Activated naive CD4-positive, alpha-beta T cell treated with anti-CD3 and anti-CD28 coated beads, Interleukin-2, amount 50 U/mL, for 24 hours (primary cell): Measurements from ENCODE around the gene TERF2IP.

Experiments used
- H3K27ac Mint-ChIP-seq: one replicate; pipeline ENCODE4 v1.8.0; 2021; ENCODE audit warnings: mild to moderate bottlenecking, mixed read lengths
- H3K27me3 Mint-ChIP-seq: one replicate; pipeline ENCODE4 v1.8.0; 2021; ENCODE audit warnings: mixed read lengths
- H3K36me3 Mint-ChIP-seq: one replicate; pipeline ENCODE4 v1.8.0; 2021; ENCODE audit warnings: mixed read lengths
- H3K4me1 Mint-ChIP-seq: one replicate; pipeline ENCODE4 v1.8.0; 2021; ENCODE audit warnings: mixed read lengths
- H3K4me3 Mint-ChIP-seq: one replicate; pipeline ENCODE4 v1.8.0; 2021; ENCODE audit warnings: mild to moderate bottlenecking, mixed read lengths
- H3K9me3 Mint-ChIP-seq: one replicate; pipeline ENCODE4 v1.8.0; 2021; ENCODE audit warnings: mixed read lengths

The TERF2IP gene

DNA sequence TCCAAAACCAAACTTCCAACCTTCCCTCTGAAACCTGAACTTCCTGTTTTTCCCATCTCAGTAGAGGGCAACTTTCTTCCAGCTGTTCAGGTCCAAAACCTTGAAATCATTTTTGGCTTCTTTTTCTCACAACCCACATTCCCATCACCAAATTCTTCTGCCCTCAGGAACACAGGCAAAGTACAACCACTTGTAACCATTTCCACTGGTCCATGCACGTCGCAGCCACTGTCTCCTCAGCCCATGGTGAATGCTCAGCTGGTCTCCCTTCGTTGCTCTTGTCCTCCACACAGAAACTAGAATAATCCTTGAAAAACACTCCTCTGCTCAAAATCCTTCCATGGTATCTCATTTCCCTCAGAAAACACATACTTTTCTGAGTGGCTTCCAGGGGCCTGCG is 20.8 kb upstream of the TERF2IP start:
- no peak overlapping the region for H3K4me3 Mint-ChIP-seq
- peaks cover 34% of the 10 kb centered on the region for H3K36me3 Mint-ChIP-seq
- peaks cover 47% of the 10 kb centered on the region for H3K4me1 Mint-ChIP-seq
- peak overlapping the region; percentile 92 for H3K27ac Mint-ChIP-seq
- no peaks in the 10 kb centered on the region for H3K9me3 Mint-ChIP-seq
- H3K27me3 Mint-ChIP-seq, result no peaks in the 10 kb centered on the region

- no peaks in the 10 kb centered on the region for H3K27me3 Mint-ChIP-seq
- H3K9me3 Mint-ChIP-seq, result no peaks in the 10 kb centered on the region
- H3K27ac Mint-ChIP-seq, result peak overlapping the region; percentile 66
- H3K36me3 Mint-ChIP-seq, result peaks cover 36% of the 10 kb centered on the region
- H3K4me1 Mint-ChIP-seq, result peaks cover 42% of the 10 kb centered on the region
- no peak overlapping the region for H3K4me3 Mint-ChIP-seq
These were observed 19.7 kb upstream of the TERF2IP start for GRCh38 chr16:75627851-75628250.

DNA sequence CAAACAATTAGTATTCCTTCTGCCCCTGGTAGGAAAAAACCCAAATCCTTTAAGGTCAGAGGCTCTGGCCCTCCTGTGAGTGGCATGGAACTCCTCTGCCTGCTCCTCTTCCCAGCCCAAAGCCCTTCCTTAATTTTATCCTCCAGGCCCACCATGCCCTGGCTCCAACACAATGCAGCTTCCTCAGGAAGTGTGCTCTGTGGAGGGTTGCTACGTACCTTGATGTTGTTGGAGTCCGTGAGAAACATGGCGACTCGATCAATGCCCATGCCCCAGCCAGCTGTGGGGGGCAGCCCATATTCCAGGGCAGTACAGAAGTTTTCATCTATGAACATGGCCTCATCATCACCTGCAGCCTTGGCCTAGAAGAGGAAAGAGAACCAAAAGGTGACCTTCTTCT is 19.2 kb upstream of the TERF2IP start:
- Mint-ChIP-seq H3K27me3 (no peaks in the 10 kb centered on the region), H3K36me3 (peaks cover 36% of the 10 kb centered on the region), H3K27ac (peak overlapping the region; percentile 66), H3K4me3 (peak overlapping the region; percentile 30), H3K4me1 (peaks cover 41% of the 10 kb centered on the region), H3K9me3 (no peaks in the 10 kb centered on the region)

- Mint-ChIP-seq H3K27me3 (no peaks in the 10 kb centered on the region), H3K27ac (peak overlapping the region; percentile 56), H3K4me3 (no peak overlapping the region), H3K9me3 (no peaks in the 10 kb centered on the region), H3K4me1 (peaks cover 39% of the 10 kb centered on the region), H3K36me3 (peaks cover 39% of the 10 kb centered on the region)
These were observed 18.4 kb upstream of the TERF2IP start for GRCh38 chr16:75629132-75629531.

GRCh38 chr16:75630052-75630451 is 17.5 kb upstream of the TERF2IP start:
- Mint-ChIP-seq H3K27me3 (no peaks in the 10 kb centered on the region), H3K9me3 (no peaks in the 10 kb centered on the region), H3K4me1 (peaks cover 31% of the 10 kb centered on the region), H3K27ac (no peak overlapping the region), H3K4me3 (no peak overlapping the region), H3K36me3 (peaks cover 39% of the 10 kb centered on the region)

GRCh38 chr16:75632857-75633256 is 14.7 kb upstream of the TERF2IP start:
- no peak overlapping the region for H3K27ac Mint-ChIP-seq
- no peak overlapping the region for H3K4me3 Mint-ChIP-seq
- H3K27me3 Mint-ChIP-seq, result no peaks in the 10 kb centered on the region
- no peaks in the 10 kb centered on the region for H3K9me3 Mint-ChIP-seq
- H3K36me3 Mint-ChIP-seq, result peaks cover 28% of the 10 kb centered on the region
- H3K4me1 Mint-ChIP-seq, result peaks cover 25% of the 10 kb centered on the region

DNA sequence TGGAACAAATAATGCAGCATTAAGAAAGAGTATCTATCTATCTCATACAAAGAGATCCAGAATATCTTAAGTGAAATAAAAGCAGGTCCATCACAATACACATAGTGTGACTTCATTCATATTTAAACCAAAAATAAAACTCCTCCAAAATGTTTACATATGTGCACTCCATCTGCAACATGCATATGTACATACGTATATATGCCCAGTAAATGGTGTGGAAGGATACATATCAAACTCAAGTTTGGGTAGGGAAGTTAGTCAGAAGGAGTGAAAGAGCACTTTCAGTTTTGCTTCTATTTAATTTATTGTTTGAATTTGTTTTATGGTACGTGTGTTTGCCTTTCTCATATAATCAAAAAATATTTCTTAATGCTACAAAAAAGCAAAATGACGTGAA is 12.5 kb upstream of the TERF2IP start:
- H3K27me3 Mint-ChIP-seq, result no peaks in the 10 kb centered on the region

GRCh38 chr16:75640598-75640997 is 7.0 kb upstream of the TERF2IP start:
- Mint-ChIP-seq H3K36me3 (peaks cover 27% of the 10 kb centered on the region), H3K27ac (no peak overlapping the region), H3K4me1 (peaks cover 51% of the 10 kb centered on the region), H3K4me3 (no peak overlapping the region), H3K9me3 (no peaks in the 10 kb centered on the region), H3K27me3 (no peaks in the 10 kb centered on the region)

More for the DNA sequence above, 12.5 kb upstream of the TERF2IP start:
- Mint-ChIP-seq H3K27ac (no peak overlapping the region), H3K36me3 (peaks cover 27% of the 10 kb centered on the region), H3K9me3 (no peaks in the 10 kb centered on the region), H3K4me3 (no peak overlapping the region), H3K4me1 (peaks cover 13% of the 10 kb centered on the region)

GRCh38 chr16:75644240-75645012 is 3.1 kb upstream of the TERF2IP start:
- H3K27me3 Mint-ChIP-seq, result no peaks in the 10 kb centered on the region
- H3K4me3 Mint-ChIP-seq, result peak overlapping the region; percentile 99
- peaks cover 23% of the 10 kb centered on the region for H3K36me3 Mint-ChIP-seq
- peaks cover 44% of the 10 kb centered on the region for H3K4me1 Mint-ChIP-seq
- H3K9me3 Mint-ChIP-seq, result no peaks in the 10 kb centered on the region
- H3K27ac Mint-ChIP-seq, result peak overlapping the region; percentile 67

GRCh38 chr16:75647112-75647491 is 471 bp upstream of the TERF2IP start:
- Mint-ChIP-seq H3K27ac (peak overlapping the region; percentile 100), H3K9me3 (no peaks in the 10 kb centered on the region), H3K4me3 (peak overlapping the region; percentile 99), H3K36me3 (peaks cover 21% of the 10 kb centered on the region), H3K4me1 (peaks cover 62% of the 10 kb centered on the region), H3K27me3 (no peaks in the 10 kb centered on the region)

DNA sequence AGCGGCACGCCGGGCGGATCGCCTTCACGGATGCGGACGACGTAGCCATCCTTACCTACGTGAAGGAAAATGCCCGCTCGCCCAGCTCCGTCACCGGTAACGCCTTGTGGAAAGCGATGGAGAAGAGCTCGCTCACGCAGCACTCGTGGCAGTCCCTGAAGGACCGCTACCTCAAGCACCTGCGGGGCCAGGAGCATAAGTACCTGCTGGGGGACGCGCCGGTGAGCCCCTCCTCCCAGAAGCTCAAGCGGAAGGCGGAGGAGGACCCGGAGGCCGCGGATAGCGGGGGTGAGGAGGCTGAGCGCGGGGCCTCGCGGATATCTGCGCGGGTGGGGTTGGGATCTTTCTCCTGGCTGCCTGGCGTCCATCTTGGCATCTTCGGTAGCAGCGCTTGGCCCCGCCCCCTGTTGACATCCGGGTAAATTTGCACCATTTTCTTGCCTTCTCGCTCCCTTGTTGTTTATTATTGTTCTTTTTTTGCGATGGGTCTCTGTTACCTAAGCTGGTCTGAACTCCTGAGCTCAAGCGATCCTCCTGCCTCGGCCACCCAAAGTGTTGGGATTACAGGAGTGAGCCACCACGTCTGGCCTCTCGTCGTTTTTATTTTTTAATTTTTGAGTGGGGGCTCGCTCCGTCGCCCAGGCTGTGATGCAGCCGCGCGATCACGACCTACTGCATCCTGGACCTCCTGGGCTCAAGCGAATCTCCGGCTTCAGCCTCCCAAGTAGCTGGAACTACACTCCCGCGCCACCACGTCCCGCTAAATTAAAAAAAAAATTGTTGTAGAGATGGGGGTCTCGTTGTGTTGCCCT is 898 bp downstream of the TERF2IP start:
- H3K4me3 Mint-ChIP-seq, result peak overlapping the region; percentile 97
- peak overlapping the region; percentile 93 for H3K27ac Mint-ChIP-seq
- no peaks in the 10 kb centered on the region for H3K9me3 Mint-ChIP-seq
- peaks cover 65% of the 10 kb centered on the region for H3K4me1 Mint-ChIP-seq
- H3K36me3 Mint-ChIP-seq, result peaks cover 20% of the 10 kb centered on the region
- no peaks in the 10 kb centered on the region for H3K27me3 Mint-ChIP-seq

- H3K36me3 Mint-ChIP-seq, result peaks cover 28% of the 10 kb centered on the region
- peaks cover 71% of the 10 kb centered on the region for H3K4me1 Mint-ChIP-seq
- H3K4me3 Mint-ChIP-seq, result no peak overlapping the region
- H3K27ac Mint-ChIP-seq, result peak overlapping the region; percentile 89
- H3K9me3 Mint-ChIP-seq, result no peaks in the 10 kb centered on the region
- no peaks in the 10 kb centered on the region for H3K27me3 Mint-ChIP-seq
These were observed 6.3 kb downstream of the TERF2IP start for GRCh38 chr16:75653922-75654321.

DNA sequence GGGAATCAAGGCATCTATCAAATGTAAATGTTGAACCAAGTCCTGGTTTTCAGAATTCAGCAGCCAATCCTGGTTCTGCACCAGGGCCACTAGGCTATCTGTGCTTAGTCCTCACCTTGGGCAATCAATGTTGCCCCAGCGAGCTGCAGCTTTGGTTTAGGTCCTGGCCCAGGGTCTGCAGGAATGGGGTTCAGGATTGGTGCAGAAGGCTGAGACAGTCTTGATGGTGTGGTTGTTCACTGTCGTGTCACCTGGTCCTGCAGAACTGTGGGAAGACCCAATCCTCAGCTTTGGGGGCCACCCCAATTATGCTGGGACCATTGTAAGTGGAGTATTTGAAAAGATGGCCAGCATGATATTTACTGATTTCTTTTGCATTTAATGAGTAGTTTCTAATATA is 10.6 kb downstream of the TERF2IP start:
- no peaks in the 10 kb centered on the region for H3K9me3 Mint-ChIP-seq
- peaks cover 20% of the 10 kb centered on the region for H3K36me3 Mint-ChIP-seq
- no peak overlapping the region for H3K27ac Mint-ChIP-seq
- peaks cover 39% of the 10 kb centered on the region for H3K4me1 Mint-ChIP-seq
- H3K27me3 Mint-ChIP-seq, result no peaks in the 10 kb centered on the region
- H3K4me3 Mint-ChIP-seq, result no peak overlapping the region

- Mint-ChIP-seq H3K4me1 (peaks cover 21% of the 10 kb centered on the region), H3K9me3 (no peaks in the 10 kb centered on the region), H3K27ac (no peak overlapping the region), H3K27me3 (no peaks in the 10 kb centered on the region), H3K36me3 (peaks cover 14% of the 10 kb centered on the region), H3K4me3 (no peak overlapping the region)
These were observed 12.7 kb downstream of the TERF2IP start for GRCh38 chr16:75660321-75660720.

GRCh38 chr16:75660726-75661302 is 13.2 kb downstream of the TERF2IP start:
- Mint-ChIP-seq H3K27ac (no peak overlapping the region), H3K9me3 (no peaks in the 10 kb centered on the region), H3K27me3 (no peaks in the 10 kb centered on the region), H3K4me1 (peaks cover 20% of the 10 kb centered on the region), H3K36me3 (peaks cover 14% of the 10 kb centered on the region), H3K4me3 (no peak overlapping the region)

- H3K27me3 Mint-ChIP-seq, result no peaks in the 10 kb centered on the region
These were observed 19.9 kb downstream of the TERF2IP start for GRCh38 chr16:75667503-75667902.

More at GRCh38 chr16:75667503-75667902, 19.9 kb downstream of the TERF2IP start:
- H3K27ac Mint-ChIP-seq, result no peak overlapping the region
- H3K9me3 Mint-ChIP-seq, result no peaks in the 10 kb centered on the region
- H3K4me1 Mint-ChIP-seq, result no peaks in the 10 kb centered on the region
- H3K4me3 Mint-ChIP-seq, result no peak overlapping the region
- no peaks in the 10 kb centered on the region for H3K36me3 Mint-ChIP-seq
